Amygdala (tissue), 56 donors: ENCODE results near the gene LHPP.
A peak's percentile ranks its signal among the peaks of the same experiment; 100 is the strongest.

ENCODE experiments used
- DNase-seq, 56 donors: peaks; one replicate each; lab custom pipeline; 2025; lab: John Stamatoyannopoulos, UW

LHPP gene

DNA sequence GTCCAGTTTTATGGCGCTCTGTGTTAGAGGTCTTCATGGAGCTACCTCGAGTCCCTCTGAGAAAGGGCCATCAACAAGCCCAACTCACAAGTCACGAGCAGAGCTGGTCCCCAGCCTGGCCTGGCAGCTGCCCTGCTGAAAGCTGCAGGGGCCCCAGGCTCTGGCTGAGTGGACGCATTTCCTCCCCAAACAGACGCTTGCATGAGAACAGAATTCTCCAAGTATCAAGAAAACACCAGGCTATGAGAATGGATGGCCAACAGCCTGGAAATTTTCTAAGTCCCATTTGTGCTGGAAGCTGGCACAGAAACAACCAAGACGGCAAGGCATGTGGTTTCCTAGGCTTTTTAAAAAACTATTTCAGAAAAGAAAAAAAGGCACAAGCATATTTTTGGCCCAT is 167.8 kb downstream of the LHPP start:
- peak in 45 of 56 donors; percentile 36 to 87 (median 61) for DNase-seq

DNA sequence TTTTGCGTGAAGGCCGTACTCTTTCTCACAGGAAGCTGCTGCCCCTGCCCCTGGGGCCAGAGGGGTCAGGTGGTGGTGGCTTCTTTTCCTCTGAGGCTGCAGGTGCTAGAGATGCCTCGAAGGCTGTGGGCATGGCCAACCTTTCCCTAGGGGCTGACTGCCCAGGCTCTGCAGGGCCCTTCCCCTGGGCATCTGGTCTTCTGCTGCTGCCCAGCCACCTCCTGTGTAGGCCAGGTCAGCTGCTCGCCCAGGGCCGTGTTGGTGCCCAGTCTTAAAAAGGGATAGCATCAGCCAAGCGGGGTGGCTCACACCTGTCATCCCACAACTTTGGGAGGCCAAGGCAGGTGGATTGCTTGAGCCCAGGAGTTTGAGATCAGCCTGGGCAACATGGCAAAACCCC is 168.2 kb downstream of the LHPP start:
- DNase-seq, result peak in 13 of 56 donors; percentile 27 to 77 (median 58)

GRCh38 chr10:124630551-124630950 is 168.9 kb downstream of the LHPP start:
- DNase-seq, result no peak

DNA sequence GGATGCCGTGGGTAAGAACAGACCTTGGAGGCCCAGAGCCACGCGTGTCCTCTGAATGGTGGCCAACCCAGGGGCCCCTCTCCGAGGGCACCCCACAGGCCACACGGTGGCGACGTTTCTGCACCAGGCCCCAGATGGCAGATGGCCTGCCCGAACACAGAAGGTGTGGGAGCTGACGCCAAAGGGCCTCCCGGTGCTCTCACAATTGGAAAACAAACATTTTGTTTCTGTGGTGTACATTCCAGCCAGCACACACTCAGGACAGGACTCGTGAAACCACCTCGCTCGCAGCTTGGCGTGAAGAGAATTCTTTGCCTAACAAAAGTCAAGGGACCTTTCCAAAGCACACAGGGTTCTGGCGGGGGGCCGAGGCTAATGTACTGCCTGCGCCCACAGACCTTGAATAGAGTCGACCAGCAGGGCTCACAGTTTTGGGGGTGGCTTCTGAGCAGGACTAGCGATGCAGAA is 170.5 kb downstream of the LHPP start:
- peak in 7 of 56 donors; percentile 29 to 67 (median 43) for DNase-seq

GRCh38 chr10:124632566-124632965 is 170.9 kb downstream of the LHPP start:
- no peak for DNase-seq

- no peak for DNase-seq
Observed at GRCh38 chr10:124636271-124636995, 174.8 kb downstream of the LHPP start.

- no peak for DNase-seq
Observed at GRCh38 chr10:124637091-124637700, 175.6 kb downstream of the LHPP start.

DNA sequence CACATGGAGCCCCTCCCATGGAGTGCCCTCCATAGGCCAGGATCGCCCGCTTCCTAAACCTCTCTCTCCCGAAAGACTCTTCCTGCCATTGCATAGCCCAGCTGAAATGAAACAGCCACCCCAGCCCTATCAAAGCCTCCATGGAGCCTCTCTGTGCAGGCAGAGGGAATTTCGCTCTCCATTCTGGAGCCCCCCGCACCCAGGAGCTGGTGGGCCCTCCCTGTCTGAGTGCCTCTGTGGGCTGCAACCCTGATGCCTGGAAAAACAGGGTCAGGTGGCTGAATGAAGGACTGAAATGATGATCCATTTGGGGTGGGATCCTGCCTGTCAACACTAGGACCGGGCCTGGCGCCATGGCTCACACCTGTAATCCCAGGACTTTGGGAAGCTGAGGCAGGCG is 176.1 kb downstream of the LHPP start:
- DNase-seq, result no peak

DNA sequence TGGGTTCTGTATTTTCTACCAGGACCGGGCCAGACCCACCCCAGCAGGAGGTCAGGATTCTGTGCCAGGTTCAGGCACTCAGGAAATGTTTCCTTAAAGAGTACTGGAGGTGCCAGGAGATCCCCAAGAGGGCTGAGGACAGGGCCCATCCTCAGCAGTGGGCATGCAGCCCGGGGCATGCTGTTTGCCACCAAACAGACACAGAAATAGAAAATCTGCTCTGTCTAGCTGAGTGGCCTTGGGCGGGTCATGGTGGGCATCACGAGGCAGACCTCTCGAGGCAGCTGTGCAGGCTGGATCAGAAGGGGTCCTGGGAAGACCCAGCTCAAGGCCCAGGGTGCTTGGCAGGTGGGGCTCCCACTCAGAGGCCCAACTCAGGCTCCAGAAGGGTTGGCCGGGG is 177.6 kb downstream of the LHPP start:
- DNase-seq, result no peak

- DNase-seq, result no peak
Observed at GRCh38 chr10:124639646-124640045, 178.0 kb downstream of the LHPP start.

DNA sequence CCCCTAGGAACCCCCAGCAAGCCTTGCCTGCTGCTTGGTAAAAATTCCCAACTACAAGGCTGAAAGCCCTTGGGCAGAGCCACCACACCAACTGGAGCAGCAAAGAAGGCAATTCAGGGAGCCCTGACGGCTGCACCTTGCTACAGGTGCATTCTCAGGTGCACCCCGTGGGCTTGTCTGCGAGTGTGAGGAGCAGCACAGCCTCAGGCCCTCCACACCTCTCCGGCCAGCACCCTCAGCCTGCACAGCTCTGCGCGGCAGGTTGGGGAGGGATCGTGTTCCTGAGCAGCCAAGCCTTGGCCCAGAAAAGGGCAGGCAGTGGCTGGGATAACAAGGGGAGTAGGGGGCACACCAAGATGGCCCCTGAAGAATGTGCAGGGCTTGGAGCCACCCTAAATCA is 178.4 kb downstream of the LHPP start:
- DNase-seq, result no peak

- no peak for DNase-seq
Observed at GRCh38 chr10:124640538-124641231, 179.1 kb downstream of the LHPP start.

GRCh38 chr10:124641282-124642087 is 179.9 kb downstream of the LHPP start:
- DNase-seq, result peak in 8 of 56 donors; percentile 21 to 71 (median 43)

DNA sequence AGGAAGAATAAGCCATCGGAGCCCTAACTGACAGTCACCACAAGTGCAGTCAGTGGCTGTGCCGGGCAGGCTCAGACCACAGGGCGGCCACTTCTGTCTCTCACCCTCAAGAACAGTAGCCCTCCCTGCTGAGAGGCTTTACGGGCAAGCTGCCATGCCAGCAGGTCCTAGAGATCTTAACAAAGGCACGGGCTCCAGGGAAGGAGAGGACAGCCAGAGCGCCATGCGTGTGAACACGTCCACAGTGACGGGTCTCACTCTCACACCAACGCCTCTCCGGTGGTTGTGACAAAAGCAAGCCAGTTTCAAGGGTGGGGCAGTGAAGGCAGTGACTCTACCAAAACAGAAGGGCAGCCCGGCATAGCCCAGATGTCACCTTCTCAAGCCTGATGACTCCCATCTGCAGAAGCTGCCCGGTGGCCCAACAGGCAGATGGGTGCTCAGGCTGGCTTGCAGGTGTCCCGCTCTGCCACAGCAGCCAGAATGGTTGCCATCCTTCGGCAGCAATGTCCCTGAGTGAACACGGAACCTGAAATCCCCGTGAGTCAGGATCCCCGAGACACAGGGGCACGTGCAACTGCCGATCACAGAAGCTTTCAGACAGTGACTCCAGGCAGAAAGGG is 180.6 kb downstream of the LHPP start:
- DNase-seq, result peak in 2 of 56 donors; percentile 23 to 36

- no peak for DNase-seq
Observed at GRCh38 chr10:124643330-124644009, 181.8 kb downstream of the LHPP start.

DNA sequence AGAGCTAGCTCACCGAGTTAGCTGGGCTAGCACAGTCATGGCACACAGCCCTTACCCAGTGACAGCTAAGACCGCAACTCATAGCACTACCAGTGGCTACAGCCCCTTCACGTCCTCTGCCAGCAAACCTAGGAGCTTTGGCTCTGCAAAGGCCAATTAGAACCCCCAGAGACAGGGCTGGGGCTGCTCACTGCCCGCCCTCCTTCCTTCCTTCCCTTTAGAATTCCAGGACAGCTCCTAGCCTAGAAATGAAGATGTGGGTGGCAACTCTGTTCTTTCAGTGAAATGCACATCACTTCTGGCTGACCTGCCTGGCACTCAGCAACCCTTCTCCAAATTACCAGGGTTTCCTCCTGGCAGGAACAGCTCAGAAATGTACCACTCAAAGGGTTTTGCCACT is 182.6 kb downstream of the LHPP start:
- peak in 1 of 56 donors; percentile 33 for DNase-seq

- no peak for DNase-seq
Observed at GRCh38 chr10:124644771-124645415, 183.3 kb downstream of the LHPP start.

DNA sequence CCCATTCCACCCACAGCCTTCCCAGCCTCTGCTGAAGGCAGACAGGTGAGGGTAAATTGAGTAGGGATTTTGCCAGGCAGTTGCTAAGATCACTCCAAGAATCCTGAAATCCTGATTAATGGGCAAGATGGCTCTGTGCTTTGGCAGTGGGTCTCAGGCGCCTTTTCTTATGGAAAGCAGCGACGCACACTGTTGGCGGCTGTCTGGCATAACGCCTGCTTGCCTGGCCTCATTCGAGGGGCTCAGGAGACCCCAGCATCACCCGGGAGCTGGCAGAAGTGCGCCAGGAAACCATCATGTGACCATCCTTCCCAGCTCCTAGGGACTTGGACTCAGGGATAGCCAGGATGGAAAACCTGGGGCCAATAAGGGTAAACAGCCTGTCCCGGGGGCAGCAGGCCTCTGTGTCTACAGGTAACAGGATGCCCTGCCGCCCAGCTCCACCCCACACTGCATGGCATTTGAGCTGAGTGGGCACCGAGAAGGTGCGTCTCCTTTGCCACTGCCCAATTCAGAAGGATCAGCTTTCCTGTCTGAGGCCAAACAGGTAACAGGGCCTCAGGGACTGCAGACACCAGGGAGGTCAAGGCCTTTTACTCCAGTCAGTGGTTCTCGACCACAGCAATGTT is 184.0 kb downstream of the LHPP start:
- peak in 11 of 56 donors; percentile 27 to 67 (median 40) for DNase-seq
